NCI-H446 treated with DMSO at 0.1 percent for 48 hours (cell line): ENCODE results near the gene DSTN.
"Not testable (repeated sequence)": the region's sequence is repeated elsewhere in the genome, so short reads cannot be mapped to it uniquely, and the experiment has no call there.

ENCODE experiments used
- DNase-seq: peaks from one replicate; lab custom pipeline; 2025; lab: John Stamatoyannopoulos, UW

DSTN gene

DNA sequence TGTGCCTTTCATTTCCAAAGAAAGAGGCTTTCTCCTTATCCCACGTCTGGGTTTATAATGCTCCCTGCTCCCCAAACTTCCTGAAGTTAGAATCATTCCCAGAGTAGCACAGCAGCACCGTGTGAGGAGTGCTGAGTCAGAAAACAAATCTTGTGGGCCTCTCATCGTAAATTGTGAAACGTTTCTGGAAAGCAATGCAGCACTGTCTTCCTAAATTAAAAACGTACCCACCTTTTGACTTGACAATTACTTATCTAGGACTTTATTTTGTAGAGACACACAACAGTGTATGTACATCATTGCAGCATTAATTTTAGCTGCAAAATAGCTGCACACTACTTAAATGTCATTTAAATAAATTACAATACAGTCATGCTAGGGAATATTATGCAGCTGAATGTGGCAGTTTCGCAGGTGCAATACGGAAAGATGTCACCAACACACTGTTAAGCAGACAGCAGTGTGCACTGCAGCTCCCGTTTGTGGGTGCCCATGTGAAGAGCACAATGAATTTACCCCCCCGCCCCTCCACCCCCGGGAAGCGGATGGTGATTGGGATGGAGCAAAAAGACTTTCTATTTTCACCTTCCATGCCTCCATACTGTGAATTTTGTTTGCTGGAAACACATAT is 81.4 kb downstream of the DSTN start:
- no peak for DNase-seq

DNA sequence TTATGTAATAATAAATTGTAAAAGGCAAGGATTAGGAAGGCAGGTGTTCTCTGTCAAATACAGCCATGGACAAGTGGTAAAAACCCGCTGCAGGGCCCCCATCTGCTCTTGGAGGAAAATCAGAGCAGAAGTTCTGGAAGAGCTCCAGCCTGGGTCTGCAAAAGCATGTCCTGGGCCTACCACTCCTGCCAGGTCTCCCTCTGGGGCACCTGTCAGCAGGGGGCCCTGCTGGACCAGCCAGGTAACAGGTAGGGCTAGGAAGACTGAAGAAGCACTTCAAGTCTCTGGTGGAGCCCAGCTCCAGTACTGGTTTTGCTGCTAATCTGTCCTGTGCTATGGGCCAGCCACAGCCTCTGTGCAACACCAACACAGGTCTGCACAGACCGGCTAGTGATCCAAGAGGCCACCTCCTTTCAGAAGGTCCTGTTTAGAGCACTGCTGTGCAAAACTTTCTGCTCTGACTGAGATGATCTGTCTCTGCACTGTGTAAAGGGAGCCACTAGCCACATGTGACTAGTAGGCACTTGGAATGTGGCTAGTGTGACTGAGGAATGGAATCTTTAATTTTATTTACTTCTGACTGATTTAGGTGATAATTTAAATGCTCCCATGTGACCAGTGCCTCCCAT is 82.0 kb downstream of the DSTN start:
- DNase-seq, result no peak

DNA sequence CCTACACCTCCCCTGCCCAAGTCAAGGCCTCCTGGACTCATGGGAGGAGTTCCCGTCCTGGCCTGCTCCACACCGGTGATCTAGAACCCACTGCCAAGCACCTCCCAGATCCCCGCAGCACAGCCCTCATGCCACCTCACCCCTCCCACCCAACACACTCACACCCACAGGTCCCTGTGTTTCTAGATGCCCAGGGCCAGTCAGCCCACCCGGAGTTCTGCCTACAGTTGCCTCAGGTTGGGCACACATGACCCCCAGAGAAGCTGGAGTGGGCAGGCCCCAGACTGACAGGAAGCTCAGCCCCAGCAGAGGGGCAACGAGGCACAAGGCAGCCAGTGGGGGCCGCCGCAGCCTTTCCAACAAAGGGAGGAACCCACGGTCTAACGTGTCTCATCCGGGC is 82.5 kb downstream of the DSTN start:
- DNase-seq, result no peak

DNA sequence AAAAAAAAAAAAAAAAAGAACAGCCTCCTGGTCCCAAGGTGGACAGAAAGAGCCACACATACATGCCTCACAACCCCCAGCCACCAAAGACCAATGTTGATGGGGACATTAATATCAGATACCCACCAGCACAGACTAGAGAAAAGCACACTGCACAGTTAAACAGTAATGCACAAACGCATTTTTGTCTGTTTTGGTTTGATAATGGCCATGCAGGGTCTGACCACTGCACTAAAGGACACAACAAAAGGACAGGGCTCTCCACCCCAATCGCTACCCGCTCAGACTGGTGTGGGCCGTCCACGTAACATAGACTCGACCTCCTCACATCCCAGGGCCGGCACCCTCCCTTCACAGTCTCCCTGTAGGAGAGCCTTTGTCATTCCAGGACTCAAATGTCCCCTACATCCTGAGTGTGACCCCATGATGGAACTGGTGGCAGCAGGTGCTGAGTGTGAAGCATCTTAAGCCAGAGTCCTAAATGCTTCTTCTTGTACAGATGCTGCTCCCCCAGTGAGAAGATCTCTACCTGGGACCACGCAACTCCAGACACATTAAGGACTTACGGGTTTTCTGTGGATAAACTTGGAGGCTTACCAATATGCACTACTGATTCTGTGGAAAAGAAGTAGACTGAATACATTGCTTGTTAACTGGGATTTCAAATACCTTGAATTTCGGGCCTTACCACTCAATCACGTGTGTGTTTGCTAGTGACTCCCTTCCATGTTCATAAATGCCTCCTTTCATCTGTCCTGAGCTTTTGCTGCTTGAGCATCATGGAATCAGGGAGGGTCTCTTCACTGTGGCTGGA is 84.2 kb downstream of the DSTN start:
- DNase-seq, result no peak

DNA sequence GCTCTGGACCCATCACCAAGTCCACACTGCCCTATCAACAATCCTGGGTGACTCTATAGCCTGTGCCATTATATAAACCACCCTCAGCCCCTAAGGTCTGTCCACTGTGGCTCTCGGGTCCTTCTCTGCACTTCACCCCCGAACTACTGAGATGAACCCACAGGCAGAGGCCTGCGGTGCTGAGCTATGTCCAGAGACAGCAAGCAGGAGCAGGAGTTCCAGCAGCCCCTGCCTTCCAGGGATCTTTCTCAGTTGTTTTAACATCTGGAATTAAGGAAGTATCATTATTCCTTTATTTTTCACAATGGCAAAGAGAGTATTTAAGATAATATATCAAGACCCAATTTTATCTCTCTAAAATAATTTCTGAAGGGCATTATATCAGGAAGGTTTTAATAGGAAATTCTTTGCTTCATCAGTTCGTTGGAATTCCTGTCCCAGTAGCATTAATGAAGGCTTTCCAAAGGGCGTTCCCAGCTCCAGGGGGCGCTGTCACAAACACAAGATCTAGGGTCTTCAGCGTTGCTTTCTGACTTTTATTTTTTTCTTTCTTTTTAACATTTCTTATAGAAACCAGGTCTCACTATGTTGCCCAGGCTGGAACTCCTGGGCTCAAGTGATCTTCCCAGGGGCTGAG is 84.9 kb downstream of the DSTN start:
- no peak for DNase-seq

DNA sequence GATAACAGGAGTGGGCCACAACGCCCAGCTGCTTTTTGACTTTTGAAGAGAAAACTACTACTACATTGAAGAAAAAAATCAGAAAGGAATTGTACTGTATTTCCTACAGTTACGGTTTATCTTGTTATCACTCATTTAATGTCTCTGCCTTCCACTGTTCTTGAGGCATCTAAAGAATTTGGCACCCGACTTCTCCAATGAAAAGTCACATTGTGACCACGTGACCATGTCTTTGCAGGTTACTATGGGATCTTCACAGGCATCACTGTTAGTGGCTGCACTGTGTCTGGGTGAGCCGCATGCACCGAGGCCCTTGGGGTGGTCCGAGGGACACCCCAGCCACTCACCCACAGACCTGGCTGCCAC is 85.4 kb downstream of the DSTN start:
- DNase-seq, result no peak

DNA sequence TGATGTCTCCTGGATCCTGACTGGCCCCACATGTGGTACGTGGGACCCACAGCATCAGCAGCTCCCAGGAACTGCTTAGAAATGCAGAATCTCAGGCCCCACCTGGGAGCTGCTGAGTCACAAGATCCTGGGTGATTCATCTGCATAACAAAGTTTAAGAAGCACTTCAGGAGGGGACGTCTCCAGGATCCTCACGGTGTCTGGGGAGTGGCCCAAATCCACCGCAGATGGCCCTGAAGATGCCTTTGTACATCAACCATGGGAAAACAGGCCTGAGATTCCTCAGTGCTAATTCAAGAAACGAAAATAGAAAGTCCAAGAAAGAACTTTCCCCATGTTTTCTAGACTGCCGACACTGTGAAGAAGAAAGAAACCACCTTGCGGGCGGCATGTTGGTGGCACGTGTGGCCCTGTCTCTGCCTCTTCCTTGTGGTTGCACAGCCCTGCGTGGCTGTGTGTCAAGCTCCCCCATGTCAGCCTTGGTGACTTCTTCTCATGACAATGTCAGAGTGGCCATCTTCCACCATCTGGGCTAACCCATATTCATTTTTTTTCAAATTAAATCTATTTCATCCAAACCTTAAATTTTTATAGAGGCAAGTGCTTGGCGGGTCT is 86.1 kb downstream of the DSTN start:
- no peak for DNase-seq

DNA sequence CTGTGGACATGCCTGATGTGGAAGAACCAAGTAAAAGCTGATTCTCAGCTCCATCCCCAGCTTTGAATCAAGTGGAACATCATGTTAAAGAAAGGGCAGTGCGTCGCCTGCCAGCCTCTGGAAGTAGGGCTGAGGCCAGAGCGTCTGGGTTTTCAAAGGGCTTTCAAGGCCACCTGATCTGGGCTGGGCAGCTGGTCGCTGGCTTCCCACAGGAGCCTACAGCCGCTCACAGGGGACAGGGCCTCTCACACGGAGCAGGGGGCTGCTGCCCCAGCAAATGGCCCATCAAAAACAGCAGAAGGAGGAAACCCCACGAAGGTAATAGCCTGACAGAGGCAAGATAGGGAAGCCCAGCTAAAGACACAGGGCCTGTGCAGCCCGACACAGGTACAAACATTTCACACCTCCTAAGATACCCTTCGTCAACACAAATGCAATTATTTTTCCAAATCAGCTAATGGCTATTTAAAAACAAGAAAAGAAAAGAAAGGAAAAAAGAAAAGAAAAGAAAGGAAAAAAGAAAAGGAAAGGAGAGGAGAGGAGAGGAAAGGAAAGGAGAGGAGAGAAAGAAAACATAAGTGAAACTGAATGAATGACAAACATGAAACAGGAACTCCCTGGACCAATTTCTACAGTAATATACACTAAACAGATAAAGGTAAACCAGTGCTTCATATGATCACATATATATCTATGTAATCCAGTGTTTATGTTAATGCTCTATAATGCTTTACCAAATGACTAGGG is 87.4 kb downstream of the DSTN start:
- no peak for DNase-seq

DNA sequence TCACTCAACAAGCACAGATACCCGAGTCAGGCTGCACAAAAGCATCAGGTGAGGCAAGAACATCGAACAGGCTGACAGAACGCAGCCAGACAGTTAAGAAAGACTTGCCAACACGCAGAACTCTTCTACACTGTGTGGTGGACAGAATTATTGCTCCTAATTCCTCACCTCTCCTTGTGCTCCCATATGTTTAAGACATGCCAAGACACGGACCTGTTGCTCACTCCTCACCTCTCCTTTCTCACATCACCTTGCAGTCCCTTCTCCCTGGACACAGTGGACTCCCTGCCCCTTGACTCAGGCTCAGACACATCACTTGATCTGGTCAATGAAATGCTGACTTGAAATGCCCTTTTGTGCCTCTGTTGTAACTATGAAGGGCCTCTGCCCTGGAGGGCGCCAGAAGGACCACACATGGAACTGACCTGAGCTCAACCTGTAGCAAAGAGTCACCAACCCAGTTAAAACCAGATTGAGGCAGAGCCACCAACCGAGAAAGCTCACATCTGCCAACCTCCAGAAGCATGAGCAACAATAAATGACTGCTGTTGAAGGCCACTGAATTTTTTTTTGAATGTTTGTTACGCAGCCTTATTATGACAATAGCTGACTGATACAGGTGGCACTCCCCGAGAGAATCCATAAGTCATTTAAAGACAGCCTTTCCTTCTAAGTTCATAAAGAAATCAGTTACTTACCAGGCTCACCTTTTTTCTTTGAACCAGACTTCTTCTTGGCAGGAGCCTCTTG is 88.2 kb downstream of the DSTN start:
- DNase-seq, result no peak

DNA sequence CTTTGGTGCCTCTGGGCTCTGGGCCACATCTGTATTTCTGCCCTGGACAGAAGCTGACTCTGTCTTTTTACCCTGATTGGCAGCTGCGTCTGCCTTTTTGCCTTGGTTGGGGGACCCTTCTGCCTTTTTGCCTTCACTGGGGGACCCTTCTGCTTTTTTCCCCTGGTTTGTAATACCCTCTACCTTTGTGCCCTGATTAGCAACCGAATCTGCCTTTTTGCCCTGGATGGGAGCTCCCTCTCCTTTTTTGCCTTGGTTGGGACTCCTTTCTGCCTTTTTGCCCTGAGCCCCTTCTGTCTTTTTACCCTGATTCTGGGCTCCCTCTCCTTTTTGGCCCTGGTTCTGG is 88.7 kb downstream of the DSTN start:
- DNase-seq, result no peak

DNA sequence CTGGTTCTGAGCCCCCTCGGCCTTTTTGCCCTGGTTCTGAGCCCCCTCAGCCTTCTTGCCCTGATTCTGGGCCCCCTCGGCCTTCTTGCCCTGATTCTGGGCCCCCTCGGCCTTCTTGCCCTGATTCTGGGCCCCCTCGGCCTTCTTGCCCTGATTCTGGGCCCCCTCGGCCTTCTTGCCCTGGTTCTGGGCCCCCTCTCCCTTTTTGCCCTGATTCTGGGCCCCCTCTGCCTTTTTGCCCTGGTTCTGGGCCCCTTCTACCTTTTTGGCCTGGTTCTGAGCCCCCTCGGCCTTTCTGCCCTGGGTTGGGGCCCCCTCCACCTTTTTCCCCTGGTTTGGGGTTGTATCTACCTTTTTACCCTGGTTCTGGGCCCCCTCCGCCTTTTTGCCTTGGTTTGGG is 89.5 kb downstream of the DSTN start:
- DNase-seq, result not testable (repeated sequence)
